Mesenchymal stem cell (in vitro differentiated cells and primary cell): Measurements from ENCODE around the gene PEX3.

Experiments
- DNase-seq: peaks from one replicate; pipeline ENCODE4 v3.0.0-alpha.2; 2013
- H2AFZ ChIP-seq: one replicate; pipeline ENCODE4 v1.6.1; 2013; ENCODE audit warnings: low read depth, mild to moderate bottlenecking, control low read depth, inconsistent platforms, low read length, moderate library complexity
- H2AK5ac ChIP-seq: 2 replicates; pipeline ENCODE4 v1.6.1; 2013; ENCODE audit warnings: low read length, moderate library complexity, mild to moderate bottlenecking, inconsistent platforms; ENCODE audit not compliant: severe bottlenecking
- H2BK120ac ChIP-seq: one replicate; pipeline ENCODE4 v1.6.1; 2013; ENCODE audit warnings: low read depth, mild to moderate bottlenecking, inconsistent platforms, low read length, moderate library complexity
- H2BK12ac ChIP-seq, 2 experiments: one replicate each; pipeline ENCODE4 v1.6.1; 2013; ENCODE audit warnings: inconsistent platforms in 2 of 2, low read length in 2 of 2, mild to moderate bottlenecking in 2 of 2, moderate library complexity in 2 of 2, control low read depth in 1 of 2
- H2BK15ac ChIP-seq: one replicate; pipeline ENCODE4 v1.6.1; 2013; ENCODE audit warnings: mild to moderate bottlenecking, low read depth, inconsistent platforms; ENCODE audit not compliant: poor library complexity, severe bottlenecking
- H2BK5ac ChIP-seq: 2 replicates; pipeline ENCODE4 v1.6.1; 2013; ENCODE audit warnings: low read depth, mild to moderate bottlenecking, low read length, control low read depth, inconsistent platforms; ENCODE audit not compliant: poor library complexity, severe bottlenecking
- H3K14ac ChIP-seq, 2 experiments: one replicate each; pipeline ENCODE4 v1.6.1; 2013; ENCODE audit warnings: inconsistent platforms in 2 of 2, low read length in 2 of 2, control low read depth in 1 of 2, mild to moderate bottlenecking in 1 of 2, moderate library complexity in 1 of 2
- H3K18ac ChIP-seq, 2 experiments: one replicate each; pipeline ENCODE4 v1.6.1; 2013; ENCODE audit warnings: inconsistent platforms in 2 of 2, low read length in 2 of 2, control low read depth in 1 of 2, low read depth in 1 of 2, mild to moderate bottlenecking in 1 of 2
- H3K23ac ChIP-seq, 2 experiments: one replicate each; pipeline ENCODE4 v1.6.1; 2013; ENCODE audit warnings: inconsistent platforms in 2 of 2, low read length in 2 of 2, mild to moderate bottlenecking in 2 of 2, moderate library complexity in 2 of 2, control low read depth in 1 of 2
- H3K27ac ChIP-seq: 2 replicates; pipeline ENCODE4 v1.5.1; 2013; ENCODE audit warnings: mild to moderate bottlenecking, moderate library complexity, low read length, control low read depth, inconsistent platforms; ENCODE audit not compliant: poor library complexity, severe bottlenecking
- H3K27me3 ChIP-seq, 2 experiments: 2 replicates each; pipeline versions ENCODE4 v1.6.1 to v1.7.0; 2013; ENCODE audit warnings: low read length in 2 of 2, mild to moderate bottlenecking in 2 of 2, moderate library complexity in 2 of 2, control low read depth in 1 of 2, inconsistent platforms in 1 of 2; ENCODE audit not compliant: control insufficient read depth in 1 of 2, insufficient read depth in 1 of 2
- H3K36me3 ChIP-seq, 2 experiments: 2 replicates each; pipeline versions ENCODE4 v1.6.1 to v1.7.0; 2013; ENCODE audit warnings: low read length in 2 of 2, control low read depth in 1 of 2, inconsistent platforms in 1 of 2, low read depth in 1 of 2, mild to moderate bottlenecking in 1 of 2; ENCODE audit not compliant: insufficient read depth in 2 of 2, control insufficient read depth in 1 of 2
- H3K4ac ChIP-seq, 2 experiments: one replicate each; pipeline ENCODE4 v1.6.1; 2013; ENCODE audit warnings: inconsistent platforms in 2 of 2, low read length in 2 of 2, mild to moderate bottlenecking in 2 of 2, moderate library complexity in 2 of 2, control low read depth in 1 of 2, low read depth in 1 of 2
- H3K4me1 ChIP-seq: 2 replicates; pipeline ENCODE4 v1.6.1; 2013; ENCODE audit warnings: low read depth, low read length, control low read depth; ENCODE audit not compliant: control insufficient read depth, insufficient read depth
- H3K4me2 ChIP-seq: 2 replicates; pipeline ENCODE4 v1.6.1; 2013; ENCODE audit warnings: low read length, mild to moderate bottlenecking, inconsistent platforms; ENCODE audit not compliant: poor library complexity, severe bottlenecking
- H3K4me3 ChIP-seq, 2 experiments: 2 replicates each; pipeline versions ENCODE4 v1.5.1 to v1.7.0; 2013; ENCODE audit warnings: low read length in 2 of 2, mild to moderate bottlenecking in 2 of 2, control low read depth in 1 of 2, low read depth in 1 of 2; ENCODE audit not compliant: insufficient read depth in 1 of 2
- H3K79me1 ChIP-seq: replicated peaks from 2 replicates; pipeline ENCODE4 v1.6.1; 2013; ENCODE audit warnings: mild to moderate bottlenecking, control low read depth, low read length, inconsistent platforms; ENCODE audit not compliant: poor library complexity, severe bottlenecking
- H3K9ac ChIP-seq: 2 replicates; pipeline ENCODE4 v1.7.0; 2013; ENCODE audit warnings: mild to moderate bottlenecking, low read length, moderate library complexity
- H3K9me3 ChIP-seq: 2 replicates; pipeline ENCODE4 v1.7.0; 2013; ENCODE audit warnings: mild to moderate bottlenecking, low read length; ENCODE audit not compliant: control insufficient read depth
- H4K8ac ChIP-seq: one replicate; pipeline ENCODE4 v1.6.1; 2013; ENCODE audit warnings: inconsistent platforms, mild to moderate bottlenecking, low read length, moderate library complexity
- H4K91ac ChIP-seq: one replicate; pipeline ENCODE4 v1.6.1; 2013; ENCODE audit warnings: mild to moderate bottlenecking, low read length, inconsistent platforms
- WGBS: methylation state at CpG from one replicate; pipeline ENCODE4 v1.1.7; 2013; ENCODE audit warnings: mixed read lengths; 5-methylcytosine and 5-hydroxymethylcytosine counted together

The PEX3 gene

GRCh38 chr6:143496974-143497373 is 46.4 kb downstream of the PEX3 start:
- Histone ChIP-seq H2BK15ac (no peak overlapping the region), H3K4ac (no peak overlapping the region), H3K4me2 (no peak overlapping the region), H3K23ac (no peak overlapping the region), H3K27ac (no peak overlapping the region), H3K4me3 (no peak overlapping the region), H2BK5ac (no peak overlapping the region), H3K18ac (no peak overlapping the region), H3K36me3 (peaks cover 6 to 88% of the 10 kb centered on the region in 2 experiments), H3K9me3 (no peaks in the 10 kb centered on the region), H2BK12ac (no peak overlapping the region), H2AFZ (no peak overlapping the region), H3K27me3 (no peaks in the 10 kb centered on the region), H2BK120ac (no peak overlapping the region), H3K9ac (no peak overlapping the region), H3K79me1 (peaks cover 8% of the 10 kb centered on the region), H3K4me1 (no peaks in the 10 kb centered on the region), H2AK5ac (no peak overlapping the region), H4K8ac (no peak overlapping the region), H3K14ac (no peak overlapping the region), H4K91ac (no peak overlapping the region)
- 100% methylated on average over 1 of the region's 1 CpG for WGBS
- no peak for DNase-seq

DNA sequence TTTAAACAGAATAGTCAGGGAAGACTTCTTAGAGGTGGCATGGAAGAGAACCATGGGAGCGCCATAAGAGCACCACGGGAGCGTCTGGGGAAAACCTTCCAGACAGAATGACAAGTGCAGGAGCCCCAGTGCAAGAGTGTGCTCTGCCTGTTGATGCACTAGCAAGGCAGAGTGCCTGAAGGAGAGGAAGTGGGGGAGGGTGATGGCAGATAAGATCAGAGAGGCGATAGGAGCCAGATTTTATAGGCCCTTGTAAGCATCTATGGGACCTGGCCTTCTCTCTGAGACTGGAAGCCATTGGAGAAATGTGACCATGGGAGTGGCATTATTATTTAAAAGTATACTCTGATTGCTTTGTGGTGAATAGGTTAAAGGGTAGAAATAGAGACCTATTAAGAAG is 47.8 kb downstream of the PEX3 start:
- no peak overlapping the region for H4K91ac ChIP-seq
- H3K9ac ChIP-seq, result no peak overlapping the region
- no peak overlapping the region for H3K27ac ChIP-seq
- no peak overlapping the region for H2BK12ac ChIP-seq
- 64% methylated on average over 4 of the region's 4 CpGs for WGBS
- H2AK5ac ChIP-seq, result no peak overlapping the region
- no peak for DNase-seq
- no peak overlapping the region for H4K8ac ChIP-seq
- H3K4me1 ChIP-seq, result no peaks in the 10 kb centered on the region
- no peak overlapping the region for H3K14ac ChIP-seq
- no peak overlapping the region for H2BK120ac ChIP-seq
- H3K18ac ChIP-seq, result no peak overlapping the region
- no peaks in the 10 kb centered on the region for H3K27me3 ChIP-seq
- H3K4me2 ChIP-seq, result no peak overlapping the region
- no peaks in the 10 kb centered on the region for H3K9me3 ChIP-seq
- peaks cover 13% of the 10 kb centered on the region for H3K79me1 ChIP-seq
- no peak overlapping the region for H2BK15ac ChIP-seq
- no peak overlapping the region for H2BK5ac ChIP-seq
- H2AFZ ChIP-seq, result no peak overlapping the region
- H3K4ac ChIP-seq, result no peak overlapping the region
- H3K23ac ChIP-seq, result no peak overlapping the region
- H3K36me3 ChIP-seq, result peaks cover 6 to 97% of the 10 kb centered on the region in 2 experiments
- no peak overlapping the region for H3K4me3 ChIP-seq

GRCh38 chr6:143501851-143502250 is 51.2 kb downstream of the PEX3 start:
- DNase-seq, result no peak
- H2BK15ac ChIP-seq, result no peak overlapping the region
- H3K27me3 ChIP-seq, result no peaks in the 10 kb centered on the region
- no peak overlapping the region for H4K8ac ChIP-seq
- H3K4me2 ChIP-seq, result no peak overlapping the region
- no peak overlapping the region for H3K14ac ChIP-seq
- H3K27ac ChIP-seq, result no peak overlapping the region
- H2BK12ac ChIP-seq, result no peak overlapping the region
- H3K4ac ChIP-seq, result no peak overlapping the region
- H2AK5ac ChIP-seq, result no peak overlapping the region
- no peaks in the 10 kb centered on the region for H3K4me1 ChIP-seq
- H3K18ac ChIP-seq, result no peak overlapping the region
- no peak overlapping the region for H4K91ac ChIP-seq
- no peak overlapping the region for H2BK5ac ChIP-seq
- no peak overlapping the region for H2AFZ ChIP-seq
- H3K36me3 ChIP-seq, result peaks cover 6 to 96% of the 10 kb centered on the region in 2 experiments
- H3K9ac ChIP-seq, result no peak overlapping the region
- no peak overlapping the region for H3K23ac ChIP-seq
- 98% methylated on average over 2 of the region's 2 CpGs for WGBS
- H3K9me3 ChIP-seq, result no peaks in the 10 kb centered on the region
- no peak overlapping the region for H3K4me3 ChIP-seq
- H2BK120ac ChIP-seq, result no peak overlapping the region
- H3K79me1 ChIP-seq, result peaks cover 23% of the 10 kb centered on the region

- Histone ChIP-seq H3K79me1 (peaks cover 25% of the 10 kb centered on the region), H3K4me1 (peaks cover 3% of the 10 kb centered on the region), H2BK12ac (no peak overlapping the region), H3K18ac (no peak overlapping the region), H3K36me3 (peaks cover 0 to 80% of the 10 kb centered on the region in 2 experiments), H3K23ac (no peak overlapping the region), H2BK5ac (no peak overlapping the region), H2AK5ac (no peak overlapping the region), H4K8ac (no peak overlapping the region), H2BK15ac (no peak overlapping the region), H3K4me3 (no peak overlapping the region), H3K27ac (no peak overlapping the region), H3K9ac (no peak overlapping the region), H3K4ac (no peak overlapping the region), H3K27me3 (no peaks in the 10 kb centered on the region), H2BK120ac (no peak overlapping the region), H3K14ac (no peak overlapping the region), H3K9me3 (no peaks in the 10 kb centered on the region), H3K4me2 (no peak overlapping the region), H4K91ac (no peak overlapping the region), H2AFZ (no peak overlapping the region)
- DNase-seq, result peak; percentile 14
- 100% methylated on average over 1 of the region's 1 CpG for WGBS
These were observed 53.8 kb downstream of the PEX3 start for GRCh38 chr6:143504369-143504768.
